Left lung (tissue), 10 donors: ENCODE measurements around the gene LBR. TPM values are rescaled to one million over a fixed set of nuclear protein-coding genes. Genes with fewer than 3 reads are reported as not detected.

Experiments
- ATAC-seq: fragments of 200-7000 bp; cut with Tn5 transposase; one replicate; pipeline ENCODE4 v1.9.1; 2020; ENCODE audit warnings: moderate library complexity
- DNase-seq, 4 donors: peaks; one replicate each; pipeline ENCODE4 v3.0.0-alpha.2; 2013 to 2020
- H3K27ac ChIP-seq, 2 donors: fragments of 200-600 bp; sonication (generic) in 1 of 2; one replicate each; pipeline versions ENCODE4 v1.5.0 to v1.8.0; 2020 to 2021
- H3K27me3 ChIP-seq, 2 donors: fragments of 200-600 bp; sonication (generic) in 1 of 2; one replicate each; pipeline versions ENCODE4 v1.5.0 to v1.8.0; 2020 to 2021
- H3K36me3 ChIP-seq, 2 donors: fragments of 200-600 bp; sonication (generic) in 1 of 2; one replicate each; pipeline versions ENCODE4 v1.5.0 to v1.8.0; 2020 to 2021
- H3K4me1 ChIP-seq, 2 donors: fragments of 200-600 bp; one replicate each; pipeline ENCODE4 v1.8.0; 2021
- H3K4me3 ChIP-seq, 2 donors: fragments of 200-600 bp; sonication (generic) in 1 of 2; one replicate each; pipeline versions ENCODE4 v1.5.0 to v1.8.0; 2020 to 2021; ENCODE audit warnings: mild to moderate bottlenecking in 1 of 2
- H3K9me3 ChIP-seq, 2 donors: fragments of 200-600 bp; sonication (generic) in 1 of 2; one replicate each; pipeline versions ENCODE4 v1.5.0 to v1.8.0; 2020 to 2021
- intact Hi-C, 2 donors: fragments of 100-400 bp; cut with DNase I; formaldehyde crosslinking; loops; one replicate each; pipeline versions ENCODE4 v1.11.2 to v1.14.2; 2022
- polyA plus RNA-seq, 6 donors: library from polyadenylated mRNA; unstranded; fragments of 120-200 nt; gene quantifications; one replicate each; pipeline ENCODE4 v1.2.1, GENCODE V29; 2013; ENCODE audit not compliant: insufficient read length in 6 of 6
- total RNA-seq, 2 donors: library from RNA; stranded (reverse); fragmentation: NEBNext Ultra II Directional; extraction: Animal tissue kit (Norgen Biotek cat#: 25700); gene quantifications; one replicate each; pipeline ENCODE4 v1.2.1, GENCODE V29; 2021
- TF ChIP-seq, protein P1 (sequence below), 2 donors: fragments of 200-600 bp; sonication (generic) in 1 of 2; IDR thresholded peaks; one replicate each; pipeline versions ENCODE4 v1.5.0 to v1.8.0; 2021; ENCODE audit warnings: antibody characterized with exemption in 2 of 2
- donor health status: DM: no; HTN: yes; CAD: no.
- donor health status: DM: no; HTN: no; CAD: no.

The LBR gene
- total and polyA plus RNA-seq, 8 donors = 42.4 to 109 (median 89.5) TPM

DNA sequence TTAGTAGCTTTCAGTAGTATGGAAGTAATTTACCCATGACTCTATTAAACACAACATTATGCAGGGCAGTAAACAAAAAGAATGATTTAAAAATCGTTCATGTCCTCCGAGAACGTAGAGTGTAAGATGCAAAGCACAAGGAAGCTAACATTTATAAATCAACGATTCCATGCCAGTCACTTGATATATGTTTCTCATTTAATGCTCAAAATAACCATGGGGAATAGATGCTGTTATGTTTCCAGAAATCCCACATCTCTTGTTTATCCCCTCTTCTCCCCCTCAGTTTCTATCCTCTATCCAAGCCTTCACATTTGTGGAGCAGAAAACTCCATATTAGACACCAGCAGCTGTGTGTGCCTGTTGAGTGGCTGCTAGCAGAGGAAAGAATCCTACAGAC is 52.8 kb downstream of the LBR start:
- DNase-seq (no peak), ATAC-seq (no peak)
- TF ChIP-seq, protein P1, sequence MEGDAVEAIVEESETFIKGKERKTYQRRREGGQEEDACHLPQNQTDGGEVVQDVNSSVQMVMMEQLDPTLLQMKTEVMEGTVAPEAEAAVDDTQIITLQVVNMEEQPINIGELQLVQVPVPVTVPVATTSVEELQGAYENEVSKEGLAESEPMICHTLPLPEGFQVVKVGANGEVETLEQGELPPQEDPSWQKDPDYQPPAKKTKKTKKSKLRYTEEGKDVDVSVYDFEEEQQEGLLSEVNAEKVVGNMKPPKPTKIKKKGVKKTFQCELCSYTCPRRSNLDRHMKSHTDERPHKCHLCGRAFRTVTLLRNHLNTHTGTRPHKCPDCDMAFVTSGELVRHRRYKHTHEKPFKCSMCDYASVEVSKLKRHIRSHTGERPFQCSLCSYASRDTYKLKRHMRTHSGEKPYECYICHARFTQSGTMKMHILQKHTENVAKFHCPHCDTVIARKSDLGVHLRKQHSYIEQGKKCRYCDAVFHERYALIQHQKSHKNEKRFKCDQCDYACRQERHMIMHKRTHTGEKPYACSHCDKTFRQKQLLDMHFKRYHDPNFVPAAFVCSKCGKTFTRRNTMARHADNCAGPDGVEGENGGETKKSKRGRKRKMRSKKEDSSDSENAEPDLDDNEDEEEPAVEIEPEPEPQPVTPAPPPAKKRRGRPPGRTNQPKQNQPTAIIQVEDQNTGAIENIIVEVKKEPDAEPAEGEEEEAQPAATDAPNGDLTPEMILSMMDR (IDR thresholded peaks at IDR 0.05) = no peak
- Histone ChIP-seq H3K4me3 (no peak overlapping the region), H3K36me3 (no peaks in the 10 kb centered on the region), H3K27me3 (no peaks in the 10 kb centered on the region), H3K9me3 (no peaks in the 10 kb centered on the region), H3K4me1 (no peaks in the 10 kb centered on the region), H3K27ac (no peak overlapping the region)
- intact Hi-C loops = no loop called here

DNA sequence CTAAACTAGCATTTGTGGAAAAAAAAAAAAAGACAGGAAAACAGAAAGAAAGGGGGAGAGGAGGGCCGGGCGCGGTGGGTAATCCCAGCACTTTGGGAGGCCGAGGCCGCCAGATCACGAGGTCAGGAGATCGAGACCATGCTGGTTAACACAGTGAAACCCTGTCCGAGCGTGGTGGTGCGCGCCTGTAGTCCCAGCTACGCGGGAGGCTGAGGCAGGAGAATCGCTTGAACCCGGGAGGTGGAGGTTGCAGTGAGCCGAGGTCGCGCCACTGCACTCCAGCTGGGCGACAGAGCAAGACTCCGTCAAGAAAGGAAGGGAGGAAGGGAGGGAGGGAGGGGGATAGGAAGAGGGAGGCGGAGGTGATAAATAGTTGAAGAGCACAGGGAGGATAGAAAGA is 54.7 kb downstream of the LBR start:
- DNase-seq = no peak
- H3K27ac ChIP-seq = no peak overlapping the region
- no peaks in the 10 kb centered on the region for H3K36me3 ChIP-seq
- ATAC-seq = no peak
- H3K27me3 ChIP-seq = no peaks in the 10 kb centered on the region
- H3K4me3 ChIP-seq = no peak overlapping the region
- intact Hi-C loops = no loop called here
- no peaks in the 10 kb centered on the region for H3K4me1 ChIP-seq
- no peaks in the 10 kb centered on the region for H3K9me3 ChIP-seq
- TF ChIP-seq, protein P1 (IDR thresholded peaks at IDR 0.05) = no peak

DNA sequence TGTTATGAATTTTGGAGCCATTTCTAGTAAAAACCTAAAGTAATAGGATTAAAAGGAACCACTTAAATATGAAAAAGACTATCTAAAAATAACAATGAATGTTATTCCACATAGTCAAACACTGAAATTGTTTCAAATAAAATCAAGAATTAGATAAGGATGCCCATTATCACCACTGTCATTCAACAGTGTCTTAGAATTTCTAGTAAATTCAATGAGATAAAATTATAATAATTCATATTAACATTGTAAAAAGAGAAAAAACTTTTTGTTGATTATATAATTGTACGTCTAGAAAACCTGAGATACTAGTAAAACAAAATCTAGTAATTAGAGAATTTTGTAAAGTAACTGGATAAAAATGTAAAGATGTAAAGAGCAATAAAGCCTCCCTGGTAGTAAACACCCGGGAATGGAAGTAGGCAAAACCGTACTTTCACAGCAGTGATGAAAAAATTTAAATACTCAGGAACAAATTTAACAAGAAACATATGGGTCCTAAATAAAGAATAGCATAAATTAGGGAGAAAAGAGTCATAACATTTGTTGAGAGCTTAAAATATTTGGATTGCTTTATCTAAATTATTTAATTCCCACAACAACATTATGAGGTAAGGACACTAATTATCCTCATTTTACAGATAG is 56.4 kb downstream of the LBR start:
- DNase-seq = no peak
- ATAC-seq = no peak
- intact Hi-C loops = no loop called here
- no peaks in the 10 kb centered on the region for H3K4me1 ChIP-seq
- H3K27ac ChIP-seq = no peak overlapping the region
- no peaks in the 10 kb centered on the region for H3K9me3 ChIP-seq
- no peaks in the 10 kb centered on the region for H3K27me3 ChIP-seq
- TF ChIP-seq, protein P1 (IDR thresholded peaks at IDR 0.05) = no peak
- no peaks in the 10 kb centered on the region for H3K36me3 ChIP-seq
- no peak overlapping the region for H3K4me3 ChIP-seq

DNA sequence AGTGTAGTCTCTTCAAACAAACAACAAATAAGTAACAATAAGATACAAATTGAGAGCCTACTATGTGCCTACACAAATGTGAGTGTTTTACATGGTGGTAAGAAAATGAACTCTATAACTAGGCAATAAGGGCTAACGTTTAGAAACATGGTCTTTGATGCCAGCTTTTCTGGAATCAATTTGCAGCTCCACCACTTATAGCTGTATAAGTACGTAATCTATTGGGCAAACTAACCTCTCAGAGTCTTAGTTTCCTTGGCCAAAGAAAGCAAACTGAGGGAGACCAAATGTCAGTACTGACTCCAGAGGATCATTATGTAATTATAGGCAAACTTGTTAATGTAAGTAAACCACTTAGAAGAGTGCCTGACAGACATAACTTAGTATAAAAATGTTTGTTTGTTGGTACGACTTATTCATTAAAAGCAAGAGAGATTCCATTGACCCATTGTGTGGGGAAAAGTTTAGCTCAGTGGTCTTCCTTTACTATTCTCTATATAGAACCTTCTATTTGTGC is 59.7 kb downstream of the LBR start:
- no peak overlapping the region for H3K27ac ChIP-seq
- no peaks in the 10 kb centered on the region for H3K9me3 ChIP-seq
- H3K4me3 ChIP-seq = no peak overlapping the region
- DNase-seq = no peak
- no peaks in the 10 kb centered on the region for H3K4me1 ChIP-seq
- no peaks in the 10 kb centered on the region for H3K27me3 ChIP-seq
- no peaks in the 10 kb centered on the region for H3K36me3 ChIP-seq
- no peak for ATAC-seq
- intact Hi-C loops = no loop called here
- TF ChIP-seq, protein P1 (IDR thresholded peaks at IDR 0.05) = no peak

DNA sequence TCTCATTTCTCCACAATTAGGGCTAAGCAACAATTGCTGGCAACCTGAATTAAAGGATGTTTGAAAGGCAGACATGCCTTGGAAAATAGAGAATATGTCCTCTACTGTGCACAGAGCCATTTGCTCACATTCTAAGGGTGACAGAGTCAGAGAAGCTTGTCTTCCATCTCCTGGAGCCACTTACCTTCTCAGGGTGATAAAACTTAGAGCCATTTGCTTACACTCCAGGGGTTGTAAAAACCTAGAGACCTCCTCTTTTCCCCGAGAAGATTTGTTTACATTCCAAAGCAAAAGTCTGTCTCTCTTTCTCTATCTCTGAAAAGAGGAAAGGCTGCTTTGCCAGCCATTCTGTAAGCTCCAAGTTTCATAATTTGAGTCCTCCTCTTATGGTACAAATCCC is 61.3 kb downstream of the LBR start:
- Histone ChIP-seq H3K27ac (no peak overlapping the region), H3K9me3 (no peaks in the 10 kb centered on the region), H3K36me3 (no peaks in the 10 kb centered on the region), H3K4me1 (no peaks in the 10 kb centered on the region), H3K4me3 (no peak overlapping the region), H3K27me3 (no peaks in the 10 kb centered on the region)
- DNase-seq (no peak), ATAC-seq (no peak)
- TF ChIP-seq, protein P1 (IDR thresholded peaks at IDR 0.05) = no peak
- intact Hi-C loops = no loop called here
